OCI-LY3 (cell line): ENCODE measurements around the gene NCF1.
"Not testable (repeated sequence)": the region's sequence is repeated elsewhere in the genome, so short reads cannot be mapped to it uniquely, and the experiment has no call there.

Experiments
- H2AFZ ChIP-seq: fragments of 200-600, 300-600 bp; shearing (Covaris generic); 2 replicates; pipeline ENCODE4 v1.6.0; 2014; ENCODE audit warnings: antibody characterized with exemption, low read depth, low read length
- H3K27ac ChIP-seq: fragments of 200-600, 300-600 bp; sonication (generic); 2 replicates; pipeline ENCODE4 v1.5.1; 2014; ENCODE audit warnings: mild to moderate bottlenecking, low read length, moderate library complexity, mixed read lengths
- H3K27me3 ChIP-seq: fragments of 200-600, 300-600 bp; sonication (generic); 2 replicates; pipeline ENCODE4 v1.6.1; 2014; ENCODE audit warnings: low read depth, low read length, mixed read lengths
- H3K36me3 ChIP-seq: fragments of 200-600, 300-600 bp; sonication (generic); replicated peaks from 2 replicates; pipeline ENCODE3; 2014; ENCODE audit warnings: low read depth, low read length, mixed read lengths
- H3K4me1 ChIP-seq: fragments of 300-600, 200-600 bp; sonication (generic); 2 replicates; pipeline ENCODE4 v1.6.1; 2014; ENCODE audit warnings: low read length, mixed read lengths
- H3K4me2 ChIP-seq: fragments of 200-600, 300-600 bp; sonication (generic); 2 replicates; pipeline ENCODE4 v1.6.1; 2014; ENCODE audit warnings: low read length, mixed read lengths
- H3K4me3 ChIP-seq: fragments of 300-600, 200-600 bp; sonication (generic); 2 replicates; pipeline ENCODE4 v1.5.1; 2014; ENCODE audit warnings: antibody characterized with exemption, mild to moderate bottlenecking, low read length, moderate library complexity
- H3K79me2 ChIP-seq: fragments of 300-600, 200-600 bp; shearing (Covaris generic); 2 replicates; pipeline ENCODE4 v1.6.1; 2014; ENCODE audit warnings: mild to moderate bottlenecking, low read length, mixed read lengths
- H3K9ac ChIP-seq: fragments of 300-600, 200-600 bp; shearing (Covaris generic); 2 replicates; pipeline ENCODE4 v1.6.0; 2014; ENCODE audit warnings: mild to moderate bottlenecking, low read length, moderate library complexity
- H3K9me3 ChIP-seq: fragments of 200-600, 300-600 bp; shearing (Covaris generic); 2 replicates; pipeline ENCODE4 v1.6.1; 2014; ENCODE audit warnings: low read length, mixed read lengths; ENCODE audit not compliant: insufficient read depth
- H4K20me1 ChIP-seq: fragments of 200-600, 300-600 bp; sonication (generic); 2 replicates; pipeline ENCODE4 v1.6.1; 2016; ENCODE audit warnings: low read length, mixed read lengths; ENCODE audit not compliant: insufficient read depth

The NCF1 gene

DNA sequence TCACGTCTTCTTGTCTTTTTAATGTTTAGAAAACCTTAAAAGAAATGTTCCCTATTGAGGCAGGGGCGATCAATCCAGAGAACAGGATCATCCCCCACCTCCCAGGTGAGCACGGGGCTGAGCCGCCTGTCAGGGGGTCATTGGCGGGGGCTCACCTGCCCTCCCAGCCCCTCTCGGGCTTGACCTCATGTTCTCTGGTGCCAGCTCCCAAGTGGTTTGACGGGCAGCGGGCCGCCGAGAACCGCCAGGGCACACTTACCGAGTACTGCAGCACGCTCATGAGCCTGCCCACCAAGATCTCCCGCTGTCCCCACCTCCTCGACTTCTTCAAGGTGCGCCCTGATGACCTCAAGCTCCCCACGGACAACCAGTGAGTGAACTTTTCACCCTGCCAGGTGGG lies 5.2 kb downstream of the NCF1 start:
- H3K4me1 ChIP-seq, H3K36me3 ChIP-seq, H3K79me2 ChIP-seq, H3K9ac ChIP-seq, H3K4me2 ChIP-seq, H3K9me3 ChIP-seq, H3K27ac ChIP-seq, H2AFZ ChIP-seq, H4K20me1 ChIP-seq, H3K4me3 ChIP-seq, H3K27me3 ChIP-seq: not testable (repeated sequence)

DNA sequence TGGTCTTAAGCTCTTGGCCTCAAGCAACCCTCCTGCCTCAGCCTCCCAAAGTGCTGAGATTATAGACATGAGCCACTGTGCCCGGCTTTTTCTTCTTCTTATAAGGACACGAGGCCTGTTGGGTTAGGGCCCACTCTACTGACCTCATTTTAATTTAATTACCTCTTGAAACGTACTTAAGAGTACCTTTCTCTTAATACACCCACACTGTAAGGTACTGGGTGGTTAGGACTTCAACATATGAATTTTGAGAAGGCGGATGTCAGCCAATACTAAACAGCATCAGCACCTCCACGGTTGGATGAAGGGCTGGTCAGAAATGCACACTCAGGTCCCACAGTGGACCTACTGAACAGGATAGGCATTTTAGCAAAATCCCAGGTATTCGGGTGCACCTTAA lies 7.9 kb downstream of the NCF1 start:
- not testable (repeated sequence) for H2AFZ ChIP-seq, H3K4me2 ChIP-seq, H3K79me2 ChIP-seq, H3K36me3 ChIP-seq, H3K4me3 ChIP-seq, H3K9ac ChIP-seq, H3K27me3 ChIP-seq, H3K4me1 ChIP-seq, H4K20me1 ChIP-seq, H3K27ac ChIP-seq, H3K9me3 ChIP-seq

GRCh38 chr7:74783595-74783994 lies 9.8 kb downstream of the NCF1 start:
- H3K79me2 ChIP-seq, H3K27me3 ChIP-seq, H3K9me3 ChIP-seq, H4K20me1 ChIP-seq, H3K9ac ChIP-seq, H3K27ac ChIP-seq, H3K4me3 ChIP-seq, H3K4me1 ChIP-seq, H3K4me2 ChIP-seq, H3K36me3 ChIP-seq, H2AFZ ChIP-seq: not testable (repeated sequence)

DNA sequence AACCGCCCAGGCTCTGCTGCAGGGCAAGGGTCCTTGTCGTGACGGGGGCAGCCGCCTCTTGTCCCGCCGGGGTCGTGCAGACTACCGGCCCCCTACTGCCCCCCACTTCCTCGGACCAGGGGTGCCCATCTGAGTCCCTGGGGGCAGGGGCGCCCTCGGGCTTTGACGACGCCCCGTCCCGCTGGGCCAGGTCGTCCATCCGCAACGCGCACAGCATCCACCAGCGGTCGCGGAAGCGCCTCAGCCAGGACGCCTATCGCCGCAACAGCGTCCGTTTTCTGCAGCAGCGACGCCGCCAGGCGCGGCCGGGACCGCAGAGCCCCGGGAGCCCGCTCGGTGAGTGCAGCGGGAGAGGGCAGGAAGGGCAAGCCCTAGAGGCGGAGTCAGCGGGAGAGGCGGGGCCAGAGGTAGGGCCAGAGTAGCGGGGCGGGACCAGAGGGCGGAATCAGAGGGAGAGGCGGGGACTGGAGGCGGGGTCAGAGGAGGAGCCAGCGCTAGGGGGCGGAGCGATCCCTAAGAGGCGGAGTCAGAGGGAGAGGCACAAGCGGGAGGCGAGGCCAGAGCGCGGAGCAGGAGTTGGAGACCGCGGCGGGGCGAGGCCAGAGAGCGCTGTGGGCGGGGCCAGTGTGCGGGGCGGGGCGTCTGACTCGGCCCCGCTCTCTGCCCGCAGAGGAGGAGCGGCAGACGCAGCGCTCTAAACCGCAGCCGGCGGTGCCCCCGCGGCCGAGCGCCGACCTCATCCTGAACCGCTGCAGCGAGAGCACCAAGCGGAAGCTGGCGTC lies 14.7 kb downstream of the NCF1 start:
- not testable (repeated sequence) for H3K9ac ChIP-seq, H3K27me3 ChIP-seq, H3K4me2 ChIP-seq, H3K4me1 ChIP-seq, H3K79me2 ChIP-seq, H3K36me3 ChIP-seq, H3K27ac ChIP-seq, H4K20me1 ChIP-seq, H3K9me3 ChIP-seq, H2AFZ ChIP-seq
- peak overlapping the region; percentile 40; the same call in 1 of the 2 replicates for H3K4me3 ChIP-seq

GRCh38 chr7:74789200-74789736 lies 15.5 kb downstream of the NCF1 start:
- H3K27me3 ChIP-seq, H3K79me2 ChIP-seq, H3K4me3 ChIP-seq, H3K4me2 ChIP-seq, H2AFZ ChIP-seq, H3K9ac ChIP-seq, H4K20me1 ChIP-seq, H3K27ac ChIP-seq, H3K9me3 ChIP-seq, H3K4me1 ChIP-seq, H3K36me3 ChIP-seq: not testable (repeated sequence)

DNA sequence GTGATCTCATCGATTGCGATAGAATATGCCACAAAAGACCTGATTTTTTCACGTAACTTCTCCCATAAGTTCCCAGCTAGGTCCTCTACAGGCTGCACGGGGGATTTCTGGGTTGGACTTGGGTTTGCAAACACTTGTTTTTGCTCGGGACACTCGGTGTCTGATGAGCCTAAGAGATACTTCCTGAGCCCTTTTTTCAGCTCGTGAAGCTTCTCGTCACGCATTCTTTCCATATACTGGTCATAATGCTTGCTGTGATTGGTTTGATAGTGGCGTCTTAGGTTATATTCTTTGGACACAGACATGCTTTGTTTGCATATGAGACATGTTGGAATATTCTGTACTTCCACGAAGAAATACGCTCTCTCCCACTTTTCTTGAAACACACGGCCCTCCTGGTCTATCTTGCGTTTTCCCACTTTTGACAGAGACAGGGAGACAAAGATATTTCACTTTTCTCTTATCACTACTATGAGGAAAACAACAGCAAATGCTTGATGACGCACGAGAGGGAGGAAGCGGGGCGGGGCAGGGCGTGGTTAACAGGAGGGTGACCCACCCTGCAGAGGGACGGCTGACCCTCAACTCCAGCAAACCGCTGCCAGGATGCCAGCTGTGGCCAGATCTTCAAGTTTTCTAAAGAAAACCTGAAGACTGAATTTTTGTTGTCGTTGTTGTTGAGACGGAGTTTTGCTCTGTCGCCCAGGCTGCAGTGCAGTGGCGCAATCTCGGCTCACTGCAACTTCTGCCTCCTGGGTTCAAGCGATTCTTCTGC lies 24.2 kb downstream of the NCF1 start:
- not testable (repeated sequence) for H2AFZ ChIP-seq, H3K27me3 ChIP-seq, H3K79me2 ChIP-seq, H3K27ac ChIP-seq, H4K20me1 ChIP-seq, H3K4me2 ChIP-seq, H3K36me3 ChIP-seq, H3K4me1 ChIP-seq, H3K9me3 ChIP-seq, H3K9ac ChIP-seq, H3K4me3 ChIP-seq

DNA sequence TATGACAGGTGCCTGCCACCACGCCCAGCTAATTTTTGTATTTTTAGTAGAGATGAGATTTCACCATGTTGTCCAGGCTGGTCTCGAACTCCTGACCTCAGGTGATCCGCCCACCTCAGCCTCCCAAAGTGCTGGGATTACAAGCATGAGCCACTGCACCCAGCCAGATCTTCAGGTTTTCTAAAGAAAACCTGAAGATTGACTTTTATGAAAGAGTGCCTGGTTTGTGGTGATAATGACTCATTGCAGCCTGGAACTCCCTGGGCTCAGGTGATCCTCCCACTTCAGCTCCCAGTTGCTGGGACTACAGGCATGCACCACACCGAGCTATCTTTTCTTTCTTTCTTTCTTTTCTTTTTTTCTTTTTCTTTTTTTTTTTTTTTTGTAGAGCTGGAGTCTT lies 24.8 kb downstream of the NCF1 start:
- H3K27me3 ChIP-seq, H3K36me3 ChIP-seq, H3K79me2 ChIP-seq, H3K27ac ChIP-seq, H2AFZ ChIP-seq, H3K4me3 ChIP-seq, H4K20me1 ChIP-seq, H3K9me3 ChIP-seq, H3K4me2 ChIP-seq, H3K4me1 ChIP-seq, H3K9ac ChIP-seq: not testable (repeated sequence)

GRCh38 chr7:74815882-74816281 lies 42.1 kb downstream of the NCF1 start:
- not testable (repeated sequence) for H3K4me1 ChIP-seq, H3K79me2 ChIP-seq, H3K27ac ChIP-seq, H3K4me3 ChIP-seq, H3K27me3 ChIP-seq, H3K36me3 ChIP-seq, H3K9ac ChIP-seq, H2AFZ ChIP-seq, H3K4me2 ChIP-seq, H4K20me1 ChIP-seq, H3K9me3 ChIP-seq

DNA sequence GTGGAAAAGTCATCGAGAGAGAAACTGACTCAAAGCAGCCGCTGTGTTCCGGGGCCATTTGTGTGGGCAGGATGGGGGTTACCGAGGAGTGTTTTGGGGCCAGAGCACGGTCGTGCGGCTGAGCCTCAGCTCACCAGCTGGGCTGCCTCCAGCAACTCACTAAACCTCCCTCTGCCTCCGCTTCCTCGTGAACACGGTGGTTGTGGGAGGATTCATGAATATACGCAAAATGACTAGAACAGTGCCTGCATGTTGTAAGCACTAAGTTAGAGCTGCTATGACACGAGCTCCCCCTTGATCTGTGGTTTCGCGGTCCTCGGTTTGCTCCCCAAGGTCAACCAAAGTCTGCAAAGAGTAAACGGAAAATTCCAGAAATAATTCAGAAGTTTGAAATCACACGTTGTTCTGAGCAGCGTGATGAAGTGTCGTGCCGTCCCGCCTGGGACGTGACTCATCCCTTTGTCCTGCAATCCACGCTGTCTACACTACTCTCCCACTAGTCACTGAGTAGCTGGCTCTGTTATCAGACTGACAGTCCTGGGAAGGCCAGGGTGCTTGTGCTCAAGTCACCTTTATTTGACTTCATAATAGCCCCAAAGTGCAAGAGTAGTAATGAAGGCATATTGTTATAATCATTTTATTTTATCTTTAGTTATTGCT lies 46.5 kb downstream of the NCF1 start:
- not testable (repeated sequence) for H3K27me3 ChIP-seq, H2AFZ ChIP-seq, H3K9ac ChIP-seq, H4K20me1 ChIP-seq, H3K4me3 ChIP-seq, H3K9me3 ChIP-seq, H3K4me2 ChIP-seq, H3K27ac ChIP-seq, H3K4me1 ChIP-seq, H3K79me2 ChIP-seq, H3K36me3 ChIP-seq
